Psoas muscle (tissue), 8 donors: ENCODE measurements around the gene COA7. TPM values are rescaled to one million over a fixed set of nuclear protein-coding genes. Genes with fewer than 3 reads are reported as not detected.

Experiments used
- ATAC-seq, 4 donors: fragments of 200-7000 bp; cut with Tn5 transposase; one replicate each; pipeline ENCODE4 v1.9.1; 2020; ENCODE audit warnings: moderate library complexity in 3 of 4, mild to moderate bottlenecking in 2 of 4
- DNase-seq, 2 donors: peaks; one replicate each; pipeline ENCODE4 v3.0.0-alpha.2; 2020
- H3K27ac ChIP-seq: fragments of 200-600 bp; one replicate; pipeline ENCODE4 v1.8.0; 2022
- H3K27me3 ChIP-seq, 3 donors: fragments of 200-600 bp in 1 of 3; one replicate each; pipeline versions ENCODE4 v1.6.1 to v1.8.0; 2013 to 2022; ENCODE audit warnings: low read length in 2 of 3, mild to moderate bottlenecking in 2 of 3, moderate library complexity in 1 of 3; ENCODE audit not compliant: insufficient read depth in 3 of 3
- H3K36me3 ChIP-seq, 2 donors: fragments of 200-600 bp in 1 of 2; one replicate each; pipeline versions ENCODE4 v1.6.1 to v1.8.0; 2013 to 2022; ENCODE audit warnings: low read depth in 1 of 2, mild to moderate bottlenecking in 1 of 2, moderate library complexity in 1 of 2; ENCODE audit not compliant: insufficient read depth in 1 of 2
- H3K4me1 ChIP-seq: fragments of 200-600 bp; one replicate; pipeline ENCODE4 v1.8.0; 2022
- H3K4me3 ChIP-seq: fragments of 200-600 bp; one replicate; pipeline ENCODE4 v1.8.0; 2022; ENCODE audit warnings: mild to moderate bottlenecking
- H3K9me3 ChIP-seq: fragments of 200-600 bp; one replicate; pipeline ENCODE4 v1.8.0; 2022
- CTCF ChIP-seq: fragments of 200-600 bp; IDR thresholded peaks from one replicate; pipeline ENCODE4 v1.8.0; 2022; ENCODE audit warnings: antibody characterized with exemption
- WGBS, 3 donors: extraction: QIAGEN DNeasy Blood & Tissue Kit; methylation state at CpG; one replicate each; pipeline versions ENCODE4 v1.1.6 to v1.1.7; 2013; 5-methylcytosine and 5-hydroxymethylcytosine counted together
- intact Hi-C, 2 donors: fragments of 100-400 bp; cut with DNase I; formaldehyde crosslinking; loops; one replicate each; pipeline versions ENCODE4 v1.11.0 to v1.14.2; 2022
- polyA plus RNA-seq, 3 donors: library from polyadenylated mRNA; stranded (reverse); fragments of 200-250 nt; gene quantifications; one replicate each; pipeline ENCODE4 v1.2.3, GENCODE V29; 2013
- total RNA-seq, 4 donors: library from RNA; stranded (reverse); fragmentation: NEBNext Ultra II Directional in 2 of 4; extraction: Animal tissue kit (Norgen Biotek cat#: 25700) in 2 of 4; gene quantifications; one replicate each; pipeline versions ENCODE4 v1.2.1 to v1.2.4, GENCODE V29; 2021 to 2023
- donor health status: healthy with polysubstance abuse.
- donor health status: DM: no; HTN: no; CAD: no; lungs with moderate emphysema.
- donor health status: Bipolar disorder and iron deficiency.
- donor health status: healthy.
- donor health status: DM: yes; HTN: yes; CAD: no.
- donor health status: DM: no; HTN: no; CAD: no.
- donor health status: DM: no; HTN: no; CAD: no.
- donor health status: DM: yes; HTN: yes; CAD: no.

Gene COA7
- total and polyA plus RNA-seq, 7 donors: 25.2 to 48.8 (median 30.5) TPM

GRCh38 chr1:52680353-52680752 is 17.8 kb downstream of the COA7 start:
- H3K27ac ChIP-seq: no peak overlapping the region
- WGBS, 3 donors: 83 to 89% (median 89%) methylated on average over 3 of the region's 3 CpGs
- peaks cover 0 to 7% of the 10 kb centered on the region in 2 donors for H3K36me3 ChIP-seq
- H3K4me3 ChIP-seq: no peak overlapping the region
- peaks cover 36% of the 10 kb centered on the region for H3K4me1 ChIP-seq
- ATAC-seq: no peak
- intact Hi-C loops: loop anchor here in 1 of 2 donors (10.0 kb wide), 1 partner anchor 196 kb away; no protein-coding TSS in a partner anchor
- no peaks in the 10 kb centered on the region for H3K9me3 ChIP-seq
- no peak for DNase-seq
- no peaks in the 10 kb centered on the region for H3K27me3 ChIP-seq
- TF ChIP-seq CTCF: no peak

- 75 to 88% (median 84%) methylated on average over 5 of the region's 5 CpGs for WGBS, 3 donors
- no peaks in the 10 kb centered on the region for H3K27me3 ChIP-seq
- no peak for ATAC-seq
- H3K4me1 ChIP-seq: peaks cover 36% of the 10 kb centered on the region
- TF ChIP-seq CTCF: no peak
- peak overlapping the region; percentile 84 for H3K27ac ChIP-seq
- intact Hi-C loops: loop anchor here (5.0 to 10.0 kb wide), 3 partner anchors 77 to 127 kb away; partner anchors contain the start of genes TUT4 (in 2 of the 2) and GPX7 (in 1 of the 2)
- DNase-seq: no peak
- H3K36me3 ChIP-seq: no peaks in the 10 kb centered on the region
- H3K4me3 ChIP-seq: no peak overlapping the region
- no peaks in the 10 kb centered on the region for H3K9me3 ChIP-seq
Observed at GRCh38 chr1:52679498-52679897, 18.6 kb downstream of the COA7 start.

- 31 to 53% (median 38%) methylated on average over 1 of the region's 1 CpG for WGBS, 3 donors
- DNase-seq (no peak), ATAC-seq (no peak)
- Histone ChIP-seq H3K27me3 (no peaks in the 10 kb centered on the region), H3K27ac (peak overlapping the region; percentile 84), H3K36me3 (no peaks in the 10 kb centered on the region), H3K4me3 (no peak overlapping the region), H3K4me1 (peaks cover 36% of the 10 kb centered on the region), H3K9me3 (no peaks in the 10 kb centered on the region)
- no peak for TF ChIP-seq CTCF
- intact Hi-C loops: loop anchor here (5.0 to 10.0 kb wide), 3 partner anchors 77 to 127 kb away; partner anchors contain the start of genes TUT4 (in 2 of the 2) and GPX7 (in 1 of the 2)
Observed at GRCh38 chr1:52679048-52679447, 19.1 kb downstream of the COA7 start.

DNA sequence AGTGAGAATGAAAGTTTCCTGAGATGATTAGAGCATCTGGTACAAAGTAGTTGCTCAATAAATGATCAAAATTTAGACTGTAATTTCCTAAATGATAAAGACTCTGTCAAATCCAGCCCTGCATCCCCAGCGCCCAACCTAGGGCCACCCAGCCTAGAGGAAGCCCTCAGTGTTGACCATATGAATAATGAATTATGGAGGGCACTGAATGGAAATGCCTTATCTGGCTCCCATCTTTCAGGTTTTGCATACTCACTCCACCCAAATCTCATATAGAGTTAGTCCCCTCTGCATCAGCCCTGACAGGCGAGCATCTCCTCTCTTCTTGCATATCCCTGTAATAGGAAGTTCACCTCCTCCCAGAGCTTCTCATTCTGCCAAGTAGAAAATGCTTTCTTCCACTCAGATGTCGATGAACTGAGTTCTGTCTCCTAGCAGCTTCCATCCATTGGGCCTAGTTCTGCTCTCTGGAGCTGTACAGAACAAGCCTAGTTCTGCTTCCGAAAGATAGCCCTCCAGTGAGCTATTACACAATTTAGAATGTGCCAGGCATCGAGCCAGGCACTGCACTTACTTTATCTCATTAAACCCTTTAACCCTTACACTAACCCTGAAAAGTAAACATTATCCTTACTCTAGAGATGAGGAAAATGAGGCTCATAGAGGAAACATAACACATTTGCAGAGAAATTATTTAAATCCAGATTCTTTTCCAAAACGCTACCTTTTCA is 20.9 kb downstream of the COA7 start:
- Histone ChIP-seq H3K4me3 (no peak overlapping the region), H3K27ac (peak overlapping the region; percentile 84), H3K36me3 (no peaks in the 10 kb centered on the region), H3K9me3 (no peaks in the 10 kb centered on the region), H3K27me3 (no peaks in the 10 kb centered on the region), H3K4me1 (peaks cover 40% of the 10 kb centered on the region)
- no peak for TF ChIP-seq CTCF
- DNase-seq: no peak
- intact Hi-C loops: loop anchor here (5.0 to 10.0 kb wide), 3 partner anchors 75 to 125 kb away; partner anchors contain the start of genes TUT4 (in 2 of the 2) and GPX7 (in 1 of the 2)
- 63 to 67% (median 63%) methylated on average over 6 of the region's 6 CpGs for WGBS, 3 donors
- peak in 2 of 4 donors; percentile 15 to 55 for ATAC-seq
